Lung (tissue), 12 donors: Measurements from ENCODE around the gene GP9. TPM values are rescaled to one million over a fixed set of nuclear protein-coding genes. Genes with fewer than 3 reads are reported as not detected.

ENCODE experiments used
- ATAC-seq: fragments of 200-7000 bp; cut with Tn5 transposase; one replicate; pipeline ENCODE4 v1.9.1; 2020; ENCODE audit warnings: moderate number of reproducible peaks; ENCODE audit not compliant: insufficient read depth, low FRiP score
- DNase-seq, 3 donors: peaks; one replicate each; pipeline ENCODE4 v3.0.0-alpha.2; 2013 to 2017
- H3K27ac ChIP-seq, 2 donors: one replicate each; pipeline ENCODE4 v1.5.1; 2013; ENCODE audit warnings: mild to moderate bottlenecking in 2 of 2, moderate library complexity in 2 of 2, control low read depth in 1 of 2, inconsistent platforms in 1 of 2, low read depth in 1 of 2, low read length in 1 of 2
- H3K27me3 ChIP-seq, 3 donors: one replicate each; pipeline ENCODE4 v1.5.1; 2013; ENCODE audit warnings: low read length in 2 of 3; ENCODE audit not compliant: control insufficient read depth in 3 of 3, insufficient read depth in 3 of 3
- H3K36me3 ChIP-seq, 4 donors: one replicate each; pipeline ENCODE4 v1.5.1; 2013; ENCODE audit warnings: low read length in 4 of 4, mild to moderate bottlenecking in 1 of 4, moderate library complexity in 1 of 4; ENCODE audit not compliant: control insufficient read depth in 4 of 4, insufficient read depth in 4 of 4
- H3K4me1 ChIP-seq, 5 donors: one replicate each; pipeline ENCODE4 v1.5.1; 2013; ENCODE audit warnings: low read length in 5 of 5, mild to moderate bottlenecking in 2 of 5, moderate library complexity in 1 of 5; ENCODE audit not compliant: control insufficient read depth in 5 of 5, insufficient read depth in 5 of 5
- H3K4me3 ChIP-seq: one replicate; pipeline ENCODE4 v1.5.1; 2013; ENCODE audit warnings: mild to moderate bottlenecking, control low read depth, moderate library complexity
- H3K9ac ChIP-seq, 2 donors: one replicate each; pipeline ENCODE4 v1.5.1; 2013; ENCODE audit warnings: low read length in 2 of 2, control low read depth in 1 of 2; ENCODE audit not compliant: insufficient read depth in 1 of 2
- H3K9me3 ChIP-seq, 4 donors: one replicate each; pipeline ENCODE4 v1.5.1; 2013; ENCODE audit warnings: low read length in 3 of 4, mild to moderate bottlenecking in 1 of 4, moderate library complexity in 1 of 4; ENCODE audit not compliant: control insufficient read depth in 4 of 4, insufficient read depth in 3 of 4
- WGBS, 2 donors: extraction: QIAGEN DNeasy Blood & Tissue Kit; methylation state at CpG; one replicate each; pipeline ENCODE4 v1.1.7; 2013; 5-methylcytosine and 5-hydroxymethylcytosine counted together
- polyA plus RNA-seq, 2 donors: library from polyadenylated mRNA; stranded (reverse); fragments of 200-250 nt; gene quantifications; one replicate each; pipeline ENCODE4 v1.2.1, GENCODE V29; 2013
- total RNA-seq, 2 donors: library from RNA; depleted of rRNA in 1 of 2; stranded (reverse); fragments of >200 nt in 1 of 2; gene quantifications; one replicate each; pipeline ENCODE4 v1.2.1, GENCODE V29; 2014 to 2021
- TF ChIP-seq, protein P1 (sequence below): IDR thresholded peaks from 2 replicates; pipeline ENCODE4 v1.5.1; 2012; ENCODE audit warnings: mild to moderate bottlenecking; ENCODE audit errors: control extremely low read depth, extremely low read depth
- donor health status: control.
- donor health status: control.
- donor health status: Bipolar disorder and iron deficiency.
- donor health status: healthy.
- donor health status: DM: yes; HTN: yes; CAD: no.

Gene GP9
- total and polyA plus RNA-seq, 4 donors, result 0.40 to 6.2 (median 2.2) TPM

DNA sequence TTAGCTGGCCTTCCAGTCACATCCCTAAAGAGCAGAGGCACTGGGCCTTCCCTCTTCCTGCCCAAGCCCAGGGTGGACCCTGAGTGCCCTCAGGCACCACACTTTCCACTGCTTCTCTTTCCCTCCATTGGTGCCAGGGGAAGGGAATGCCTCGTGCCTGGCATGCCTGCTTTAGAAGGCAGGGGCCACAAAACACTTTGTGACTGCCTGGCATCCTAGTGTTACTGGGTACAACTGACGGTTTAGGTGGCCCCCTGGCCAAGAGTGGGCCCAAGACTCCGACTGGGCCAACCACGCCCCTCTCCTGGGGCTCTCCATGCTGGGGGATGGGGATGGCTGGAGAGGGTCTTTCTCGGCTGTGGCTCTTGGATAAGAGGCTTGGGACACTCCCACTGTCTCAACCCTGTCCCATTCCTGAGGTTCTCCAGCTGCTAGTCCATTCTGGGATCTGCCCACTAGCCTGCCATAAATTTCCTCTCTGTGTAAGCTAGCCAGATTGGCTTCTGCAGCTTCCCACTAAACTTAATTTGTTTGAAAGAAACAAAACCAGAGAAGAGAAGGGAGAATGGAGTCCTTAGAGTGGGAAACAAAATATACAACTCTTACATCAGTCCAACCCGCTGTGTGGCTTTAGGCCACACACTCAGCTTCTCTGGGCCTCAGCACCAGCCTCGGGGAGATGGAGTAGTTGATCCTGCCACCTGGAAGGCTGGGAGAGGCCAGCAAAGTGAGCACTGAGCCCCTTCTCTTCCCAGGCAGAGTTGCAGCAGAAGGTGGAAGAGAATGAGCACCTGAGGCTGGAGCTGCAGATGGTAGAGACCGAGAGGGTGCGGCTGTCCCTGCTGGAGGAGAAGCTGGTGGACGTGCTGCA lies 24.1 kb upstream of the GP9 start:
- Histone ChIP-seq H3K27me3 (no peaks in the 10 kb centered on the region), H3K9me3 (no peaks in the 10 kb centered on the region), H3K36me3 (peaks cover 0 to 15% (median 2%) of the 10 kb centered on the region in 4 donors), H3K4me1 (peaks cover 0 to 8% (median 0%) of the 10 kb centered on the region in 5 donors), H3K4me3 (no peak overlapping the region), H3K27ac (no peak overlapping the region), H3K9ac (no peak overlapping the region)
- WGBS, 2 donors, result 84 to 87% methylated on average over 10 of the region's 10 CpGs
- ATAC-seq, result no peak
- TF ChIP-seq, protein P1, sequence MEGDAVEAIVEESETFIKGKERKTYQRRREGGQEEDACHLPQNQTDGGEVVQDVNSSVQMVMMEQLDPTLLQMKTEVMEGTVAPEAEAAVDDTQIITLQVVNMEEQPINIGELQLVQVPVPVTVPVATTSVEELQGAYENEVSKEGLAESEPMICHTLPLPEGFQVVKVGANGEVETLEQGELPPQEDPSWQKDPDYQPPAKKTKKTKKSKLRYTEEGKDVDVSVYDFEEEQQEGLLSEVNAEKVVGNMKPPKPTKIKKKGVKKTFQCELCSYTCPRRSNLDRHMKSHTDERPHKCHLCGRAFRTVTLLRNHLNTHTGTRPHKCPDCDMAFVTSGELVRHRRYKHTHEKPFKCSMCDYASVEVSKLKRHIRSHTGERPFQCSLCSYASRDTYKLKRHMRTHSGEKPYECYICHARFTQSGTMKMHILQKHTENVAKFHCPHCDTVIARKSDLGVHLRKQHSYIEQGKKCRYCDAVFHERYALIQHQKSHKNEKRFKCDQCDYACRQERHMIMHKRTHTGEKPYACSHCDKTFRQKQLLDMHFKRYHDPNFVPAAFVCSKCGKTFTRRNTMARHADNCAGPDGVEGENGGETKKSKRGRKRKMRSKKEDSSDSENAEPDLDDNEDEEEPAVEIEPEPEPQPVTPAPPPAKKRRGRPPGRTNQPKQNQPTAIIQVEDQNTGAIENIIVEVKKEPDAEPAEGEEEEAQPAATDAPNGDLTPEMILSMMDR, result no peak
- DNase-seq, result no peak

DNA sequence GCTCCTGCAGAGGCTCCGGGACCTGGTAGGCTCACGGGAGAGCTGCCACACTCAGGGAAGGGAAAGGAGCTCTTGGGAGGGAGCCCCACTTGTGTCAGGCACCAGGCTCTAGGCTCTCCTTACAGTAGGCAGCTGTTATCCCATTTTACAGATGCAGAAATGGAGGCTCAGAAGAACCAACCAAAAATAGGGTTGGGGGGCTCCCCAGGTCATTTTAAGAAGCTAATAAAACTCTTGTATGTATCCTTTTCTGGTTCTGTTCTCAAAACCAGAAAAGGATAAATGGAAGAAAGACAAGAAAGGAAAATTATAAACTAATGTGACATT lies 23.5 kb upstream of the GP9 start:
- no peak for DNase-seq

DNA sequence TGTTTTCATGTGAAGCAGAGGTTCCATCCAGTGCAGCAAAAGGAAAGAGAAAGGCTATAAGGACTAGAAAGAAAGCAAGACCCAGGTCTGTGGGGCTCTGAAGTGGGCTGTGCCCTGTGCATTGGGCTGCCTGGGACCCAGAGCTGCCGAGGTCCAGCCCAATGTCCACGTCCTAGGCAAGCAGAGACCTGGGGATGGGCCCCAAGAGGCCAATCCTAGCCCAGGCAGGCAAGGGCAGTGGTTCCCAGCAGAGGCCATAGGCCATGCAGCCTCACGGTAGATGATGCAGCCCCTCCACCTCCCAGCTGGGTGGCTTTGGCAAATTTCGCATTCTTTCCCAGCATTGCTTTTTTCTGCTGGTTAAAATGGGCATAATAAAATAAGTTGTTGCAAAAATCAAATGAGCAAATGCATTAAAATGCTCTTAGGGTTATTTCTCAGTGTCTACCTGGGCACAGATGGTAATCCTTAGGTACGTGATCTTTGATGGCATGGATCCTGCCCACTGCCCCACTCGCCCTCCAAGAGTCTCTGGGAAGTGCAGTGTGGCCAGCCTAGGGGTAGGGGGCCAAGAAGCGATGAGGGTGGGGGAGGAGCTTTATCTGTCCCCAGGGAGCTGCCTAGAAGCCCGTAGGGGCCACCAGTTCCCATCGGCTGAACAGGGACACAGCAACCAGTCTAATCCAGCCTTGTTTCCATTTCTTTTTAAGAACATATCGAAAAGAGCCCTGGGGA lies 22.3 kb upstream of the GP9 start:
- no peak for DNase-seq
- WGBS, 2 donors, result 88 to 95% methylated on average over 10 of the region's 10 CpGs
- Histone ChIP-seq H3K27ac (no peak overlapping the region), H3K27me3 (no peaks in the 10 kb centered on the region), H3K36me3 (peaks cover 0 to 14% (median 2%) of the 10 kb centered on the region in 4 donors), H3K4me1 (peaks cover 0 to 8% (median 0%) of the 10 kb centered on the region in 5 donors), H3K9me3 (no peaks in the 10 kb centered on the region), H3K9ac (no peak overlapping the region), H3K4me3 (no peak overlapping the region)
- ATAC-seq, result no peak
- TF ChIP-seq, protein P1, result no peak

More for the DNA sequence above, 23.5 kb upstream of the GP9 start:
- Histone ChIP-seq H3K36me3 (peaks cover 0 to 14% (median 2%) of the 10 kb centered on the region in 4 donors), H3K9me3 (no peaks in the 10 kb centered on the region), H3K27ac (no peak overlapping the region), H3K9ac (no peak overlapping the region), H3K27me3 (no peaks in the 10 kb centered on the region), H3K4me3 (no peak overlapping the region), H3K4me1 (peaks cover 0 to 8% (median 0%) of the 10 kb centered on the region in 5 donors)
- TF ChIP-seq, protein P1, result no peak
- ATAC-seq, result no peak
- WGBS, 2 donors, result 0 to 48% methylated on average over 2 of the region's 2 CpGs
